ENCODE data around the gene MCC.
"Not testable (repeated sequence)": the region's sequence is repeated elsewhere in the genome, so short reads cannot be mapped to it uniquely, and the experiment has no call there.

Gene MCC

GRCh38 chr5:113489299-113489698, 1.0 kb upstream of the MCC start:
- no peak for DNase-seq

- DNase-seq: no peak
Observed at GRCh38 chr5:113488645-113489184, 462 bp upstream of the MCC start.

- no peak for DNase-seq
Observed at GRCh38 chr5:113487416-113487780, 855 bp downstream of the MCC start.

- DNase-seq: no peak
Observed at GRCh38 chr5:113480243-113480642, 8.0 kb downstream of the MCC start.

GRCh38 chr5:113478691-113479090, 9.6 kb downstream of the MCC start:
- DNase-seq: no peak

- DNase-seq: no peak
Observed at GRCh38 chr5:113474100-113474728, 14.0 kb downstream of the MCC start.

- DNase-seq: no peak
Observed at GRCh38 chr5:113463032-113463431, 25.2 kb downstream of the MCC start.

- DNase-seq: not testable (repeated sequence)
Observed at GRCh38 chr5:113457106-113457505, 31.1 kb downstream of the MCC start.

GRCh38 chr5:113452941-113453340, 35.3 kb downstream of the MCC start:
- no peak for DNase-seq

- DNase-seq: no peak
Observed at GRCh38 chr5:113451797-113452196, 36.5 kb downstream of the MCC start.

- no peak for DNase-seq
Observed at GRCh38 chr5:113450929-113451328, 37.3 kb downstream of the MCC start.

GRCh38 chr5:113450462-113450861, 37.8 kb downstream of the MCC start:
- DNase-seq: no peak

GRCh38 chr5:113448252-113448651, 40.0 kb downstream of the MCC start:
- DNase-seq: no peak

- peak; percentile 13 for DNase-seq
Observed at GRCh38 chr5:113447498-113448050, 40.7 kb downstream of the MCC start.

GRCh38 chr5:113446358-113446927, 41.8 kb downstream of the MCC start:
- peak; percentile 14 for DNase-seq

- no peak for DNase-seq
Observed at GRCh38 chr5:113437111-113437510, 51.1 kb downstream of the MCC start.

GRCh38 chr5:113435575-113435974, 52.7 kb downstream of the MCC start:
- DNase-seq: no peak

- no peak for DNase-seq
Observed at GRCh38 chr5:113434889-113435288, 53.4 kb downstream of the MCC start, which contains the start of gene TSSK1B. Gene TSSK1B (minus strand): TSS chr5:113434989. CDS start chr5:113434839, 150 bp downstream.

GRCh38 chr5:113433862-113434612, 54.2 kb downstream of the MCC start:
- no peak for DNase-seq

GRCh38 chr5:113433071-113433470, 55.2 kb downstream of the MCC start:
- DNase-seq: no peak

- no peak for DNase-seq
Observed at GRCh38 chr5:113427871-113428574, 60.2 kb downstream of the MCC start.

- DNase-seq: no peak
Observed at GRCh38 chr5:113425909-113426308, 62.3 kb downstream of the MCC start.

- no peak for DNase-seq
Observed at GRCh38 chr5:113421693-113422092, 66.6 kb downstream of the MCC start.
